ENCODE measurements around the gene CDHR2.

Gene CDHR2

GRCh38 chr5:176564002-176564401 is 14.9 kb downstream of the CDHR2 start:
- TF ChIP-seq, protein P1, sequence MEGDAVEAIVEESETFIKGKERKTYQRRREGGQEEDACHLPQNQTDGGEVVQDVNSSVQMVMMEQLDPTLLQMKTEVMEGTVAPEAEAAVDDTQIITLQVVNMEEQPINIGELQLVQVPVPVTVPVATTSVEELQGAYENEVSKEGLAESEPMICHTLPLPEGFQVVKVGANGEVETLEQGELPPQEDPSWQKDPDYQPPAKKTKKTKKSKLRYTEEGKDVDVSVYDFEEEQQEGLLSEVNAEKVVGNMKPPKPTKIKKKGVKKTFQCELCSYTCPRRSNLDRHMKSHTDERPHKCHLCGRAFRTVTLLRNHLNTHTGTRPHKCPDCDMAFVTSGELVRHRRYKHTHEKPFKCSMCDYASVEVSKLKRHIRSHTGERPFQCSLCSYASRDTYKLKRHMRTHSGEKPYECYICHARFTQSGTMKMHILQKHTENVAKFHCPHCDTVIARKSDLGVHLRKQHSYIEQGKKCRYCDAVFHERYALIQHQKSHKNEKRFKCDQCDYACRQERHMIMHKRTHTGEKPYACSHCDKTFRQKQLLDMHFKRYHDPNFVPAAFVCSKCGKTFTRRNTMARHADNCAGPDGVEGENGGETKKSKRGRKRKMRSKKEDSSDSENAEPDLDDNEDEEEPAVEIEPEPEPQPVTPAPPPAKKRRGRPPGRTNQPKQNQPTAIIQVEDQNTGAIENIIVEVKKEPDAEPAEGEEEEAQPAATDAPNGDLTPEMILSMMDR (IDR thresholded peaks at IDR 0.05; ENCODE audit: extremely low read depth, insufficient read depth, missing control alignments): no peak
- no peak for DNase-seq (ENCODE audit: low spot score)
- in situ Hi-C loops (cut with MboI; ENCODE audit: low pct_unique_long_range_greater_than_20kb, low sequenced_read_pairs, unreplicated experiment): no loop called here

- TF ChIP-seq, protein P1 (IDR thresholded peaks at IDR 0.05; ENCODE audit: extremely low read depth, insufficient read depth, missing control alignments): no peak
- in situ Hi-C loops (cut with MboI; ENCODE audit: low pct_unique_long_range_greater_than_20kb, low sequenced_read_pairs, unreplicated experiment): no loop called here
- DNase-seq (ENCODE audit: low spot score): no peak
Measured at GRCh38 chr5:176565760-176566288, 16.7 kb downstream of the CDHR2 start.

DNA sequence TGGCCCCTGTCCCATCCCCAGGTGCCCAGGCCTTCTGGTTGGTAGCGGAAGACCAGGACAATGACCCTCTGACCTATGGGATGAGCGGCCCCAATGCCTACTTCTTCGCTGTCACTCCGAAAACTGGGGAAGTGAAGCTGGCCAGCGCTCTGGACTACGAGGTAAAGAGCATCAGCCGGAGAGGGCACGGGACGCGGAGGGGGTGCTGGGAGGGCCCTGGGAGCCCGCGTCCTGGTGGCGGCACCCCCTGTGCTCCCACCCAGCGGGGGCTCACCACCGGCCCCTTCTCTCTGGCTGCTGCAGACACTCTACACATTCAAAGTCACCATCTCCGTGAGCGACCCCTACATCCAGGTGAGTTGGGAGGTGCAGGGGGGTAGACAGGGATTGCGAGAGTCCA is 19.5 kb downstream of the CDHR2 start:
- TF ChIP-seq, protein P1 (IDR thresholded peaks at IDR 0.05; ENCODE audit: extremely low read depth, insufficient read depth, missing control alignments): no peak
- no peak for DNase-seq (ENCODE audit: low spot score)
- in situ Hi-C loops (cut with MboI; ENCODE audit: low pct_unique_long_range_greater_than_20kb, low sequenced_read_pairs, unreplicated experiment): no loop called here

DNA sequence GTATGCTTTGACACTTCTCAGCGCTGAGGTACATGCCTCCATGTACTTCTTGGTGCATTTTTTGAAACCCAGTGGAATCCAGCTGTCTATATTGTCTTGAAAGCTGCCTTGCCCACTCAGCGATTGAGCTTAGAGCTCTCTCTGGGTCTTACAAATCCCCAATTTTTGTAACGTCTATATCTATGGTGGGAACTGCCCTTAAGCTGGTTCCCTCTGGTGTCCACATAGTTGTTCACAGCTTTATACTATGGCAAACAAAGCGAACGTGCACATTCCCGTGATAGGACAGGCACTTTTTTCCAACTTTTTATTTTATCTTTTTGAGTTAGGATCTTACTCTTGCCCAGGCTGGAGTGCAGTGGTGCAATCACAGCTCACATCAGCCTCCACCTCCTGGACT is 20.9 kb downstream of the CDHR2 start:
- TF ChIP-seq, protein P1 (IDR thresholded peaks at IDR 0.05; ENCODE audit: extremely low read depth, insufficient read depth, missing control alignments): no peak
- DNase-seq (ENCODE audit: low spot score): no peak
- in situ Hi-C loops (cut with MboI; ENCODE audit: low pct_unique_long_range_greater_than_20kb, low sequenced_read_pairs, unreplicated experiment): no loop called here

GRCh38 chr5:176573564-176574296 is 24.6 kb downstream of the CDHR2 start:
- in situ Hi-C loops (cut with MboI; ENCODE audit: low pct_unique_long_range_greater_than_20kb, low sequenced_read_pairs, unreplicated experiment): no loop called here
- TF ChIP-seq, protein P1 (IDR thresholded peaks at IDR 0.05; ENCODE audit: extremely low read depth, insufficient read depth, missing control alignments): peak; percentile 89
- peak; percentile 92 for DNase-seq (ENCODE audit: low spot score)

GRCh38 chr5:176574297-176574591 is 25.1 kb downstream of the CDHR2 start:
- no peak for DNase-seq (ENCODE audit: low spot score)
- in situ Hi-C loops (cut with MboI; ENCODE audit: low pct_unique_long_range_greater_than_20kb, low sequenced_read_pairs, unreplicated experiment): no loop called here
- TF ChIP-seq, protein P1 (IDR thresholded peaks at IDR 0.05; ENCODE audit: extremely low read depth, insufficient read depth, missing control alignments): no peak

Data from GM13977 (cell line).